Left renal pelvis (tissue), 4 donors: ENCODE data around the gene IGFBP7. TPM values are rescaled to one million over a fixed set of nuclear protein-coding genes. Genes with fewer than 3 reads are reported as not detected.

Source experiments
- DNase-seq, 4 donors: peaks; one replicate each; pipeline ENCODE4 v3.0.0-alpha.2; 2013; ENCODE audit warnings: low read depth in 4 of 4, low spot score in 3 of 4
- polyA plus RNA-seq, 4 donors: library from polyadenylated mRNA; unstranded; fragments of 120-200 nt; gene quantifications; one replicate each; pipeline ENCODE4 v1.2.1, GENCODE V29; 2013; ENCODE audit not compliant: insufficient read length in 4 of 4

IGFBP7 gene
- polyA plus RNA-seq, 4 donors: 107 to 755 (median 531) TPM

- DNase-seq: no peak
These were observed 11.2 kb downstream of the IGFBP7 start for GRCh38 chr4:57098941-57099340.

- DNase-seq: no peak
These were observed 11.8 kb downstream of the IGFBP7 start for GRCh38 chr4:57098415-57098814.

GRCh38 chr4:57097711-57098110 is 12.5 kb downstream of the IGFBP7 start:
- DNase-seq: no peak

- no peak for DNase-seq
These were observed 14.2 kb downstream of the IGFBP7 start for GRCh38 chr4:57095956-57096355.

- DNase-seq: no peak
These were observed 14.9 kb downstream of the IGFBP7 start for GRCh38 chr4:57095245-57095644.

- no peak for DNase-seq
These were observed 15.4 kb downstream of the IGFBP7 start for GRCh38 chr4:57094832-57095223.

GRCh38 chr4:57093845-57094831 is 16.0 kb downstream of the IGFBP7 start:
- DNase-seq: no peak

GRCh38 chr4:57091657-57092162 is 18.5 kb downstream of the IGFBP7 start:
- DNase-seq: no peak

GRCh38 chr4:57090079-57090478 is 20.1 kb downstream of the IGFBP7 start:
- DNase-seq: no peak

- DNase-seq: no peak
These were observed 20.6 kb downstream of the IGFBP7 start for GRCh38 chr4:57089549-57089948.

- no peak for DNase-seq
These were observed 24.0 kb downstream of the IGFBP7 start for GRCh38 chr4:57086031-57086723.

- DNase-seq: no peak
These were observed 24.9 kb downstream of the IGFBP7 start for GRCh38 chr4:57085278-57085677.

GRCh38 chr4:57084360-57084759 is 25.8 kb downstream of the IGFBP7 start:
- DNase-seq: no peak

GRCh38 chr4:57083090-57083489 is 27.1 kb downstream of the IGFBP7 start:
- no peak for DNase-seq

- no peak for DNase-seq
These were observed 28.2 kb downstream of the IGFBP7 start for GRCh38 chr4:57081651-57082621.

GRCh38 chr4:57080781-57081650 is 29.2 kb downstream of the IGFBP7 start:
- DNase-seq: no peak

- no peak for DNase-seq
These were observed 31.3 kb downstream of the IGFBP7 start for GRCh38 chr4:57078685-57079521.

GRCh38 chr4:57077550-57078343 is 32.4 kb downstream of the IGFBP7 start:
- DNase-seq: no peak
